HG03064 (cell line): ENCODE measurements around the gene APOBEC3F.

ENCODE experiments used
- ATAC-seq: cut with Tn5 transposase; IDR thresholded peaks from one replicate; pipeline ENCODE4 v1.9.1; 2021; ENCODE audit warnings: low read depth; ENCODE audit not compliant: unreplicated experiment

Gene APOBEC3F

GRCh38 chr22:39090426-39091064, 49.9 kb downstream of the APOBEC3F start:
- ATAC-seq, result no peak

- no peak for ATAC-seq
Measured at GRCh38 chr22:39091126-39092081, 50.7 kb downstream of the APOBEC3F start.

GRCh38 chr22:39092111-39092862, 51.6 kb downstream of the APOBEC3F start:
- no peak for ATAC-seq

DNA sequence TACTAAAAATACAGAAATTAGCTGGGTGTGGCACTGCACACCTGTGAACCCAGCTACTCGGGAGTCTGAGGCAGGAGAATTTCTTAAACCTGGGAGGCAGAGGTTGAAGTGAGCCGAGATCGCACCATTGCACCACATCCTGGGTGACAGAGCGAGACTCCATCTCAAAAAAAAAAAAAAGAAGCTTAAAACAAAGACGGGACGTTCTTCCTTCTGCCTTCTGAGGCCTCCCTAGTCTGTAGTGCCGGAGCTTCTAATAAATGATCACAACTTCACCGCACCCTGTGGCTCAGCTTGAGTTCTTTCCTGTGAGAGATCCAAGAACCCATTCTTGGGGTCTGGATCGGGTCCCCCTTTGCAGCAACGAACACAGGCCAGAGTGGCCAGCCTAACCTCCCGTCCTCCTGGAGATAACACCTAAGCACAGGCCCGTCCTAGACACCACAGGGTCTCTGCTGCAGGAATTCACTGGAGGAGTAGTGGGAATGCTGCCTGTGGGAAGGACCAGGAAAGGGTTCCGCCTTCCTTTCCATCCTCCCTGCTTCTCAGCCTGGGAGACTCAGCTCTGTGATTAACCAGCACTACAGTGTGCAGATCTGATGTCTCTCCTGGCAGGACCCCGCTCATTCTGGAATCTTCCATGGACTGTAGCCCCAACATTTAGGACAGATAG, 54.2 kb downstream of the APOBEC3F start:
- ATAC-seq, result no peak

GRCh38 chr22:39095971-39096370, 55.3 kb downstream of the APOBEC3F start:
- ATAC-seq, result no peak

- no peak for ATAC-seq
Measured at GRCh38 chr22:39097098-39098020, 56.7 kb downstream of the APOBEC3F start, which contains the start of gene APOBEC3H. TSS of gene APOBEC3H (plus strand) at chr22:39097244. CDS start at chr22:39100279, 3,035 bp downstream.

DNA sequence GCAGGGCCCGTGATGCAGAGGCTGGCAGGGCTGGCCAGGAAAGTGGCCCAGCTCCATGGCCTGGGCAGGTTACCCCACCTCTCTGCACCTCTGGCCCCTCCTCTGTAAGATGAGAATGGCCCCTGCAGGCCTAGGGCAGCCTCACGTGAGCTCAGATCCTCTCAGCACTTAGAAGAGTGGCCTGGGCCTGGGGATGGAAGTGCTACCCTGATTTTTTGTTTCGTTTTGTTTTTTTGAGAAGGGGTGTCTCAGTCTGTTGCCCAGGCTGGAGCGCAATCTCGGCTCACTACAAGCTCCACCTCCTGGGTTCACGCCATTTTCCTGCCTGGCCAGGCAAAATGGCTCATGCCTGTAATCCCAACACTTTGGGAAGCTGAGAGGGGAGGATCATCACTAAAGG, 57.4 kb downstream of the APOBEC3F start:
- no peak for ATAC-seq

DNA sequence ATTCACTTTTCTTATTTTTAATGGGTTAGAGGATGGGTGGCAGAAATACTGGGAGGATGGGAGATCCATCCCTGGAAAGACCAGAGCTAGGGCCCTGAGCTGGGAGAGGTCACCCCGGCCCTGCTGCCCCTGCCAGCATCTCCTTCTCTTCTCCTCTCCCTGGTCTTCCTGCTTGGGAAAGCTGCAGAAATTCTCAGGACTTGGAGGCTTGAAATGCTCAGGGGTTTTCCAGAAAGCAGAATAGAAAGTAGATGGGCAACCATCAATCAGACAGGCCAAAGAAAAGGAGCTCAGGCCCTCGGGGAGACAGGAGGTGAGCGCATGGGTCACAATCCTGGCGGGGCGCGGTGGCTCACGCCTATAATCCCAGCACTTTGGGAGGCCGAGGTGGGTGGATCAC, 57.9 kb downstream of the APOBEC3F start:
- ATAC-seq, result no peak

DNA sequence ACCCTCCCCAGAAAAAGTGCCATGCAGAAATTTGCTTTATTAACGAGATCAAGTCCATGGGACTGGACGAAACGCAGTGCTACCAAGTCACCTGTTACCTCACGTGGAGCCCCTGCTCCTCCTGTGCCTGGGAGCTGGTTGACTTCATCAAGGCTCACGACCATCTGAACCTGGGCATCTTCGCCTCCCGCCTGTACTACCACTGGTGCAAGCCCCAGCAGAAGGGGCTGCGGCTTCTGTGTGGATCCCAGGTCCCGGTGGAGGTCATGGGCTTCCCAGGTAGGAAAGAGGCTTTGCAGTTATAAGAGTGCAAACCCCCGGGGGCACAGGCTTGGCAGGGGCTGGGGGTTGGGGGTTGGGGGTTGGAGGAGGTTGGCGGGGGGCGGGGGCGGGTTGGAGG, 60.6 kb downstream of the APOBEC3F start:
- ATAC-seq, result no peak

DNA sequence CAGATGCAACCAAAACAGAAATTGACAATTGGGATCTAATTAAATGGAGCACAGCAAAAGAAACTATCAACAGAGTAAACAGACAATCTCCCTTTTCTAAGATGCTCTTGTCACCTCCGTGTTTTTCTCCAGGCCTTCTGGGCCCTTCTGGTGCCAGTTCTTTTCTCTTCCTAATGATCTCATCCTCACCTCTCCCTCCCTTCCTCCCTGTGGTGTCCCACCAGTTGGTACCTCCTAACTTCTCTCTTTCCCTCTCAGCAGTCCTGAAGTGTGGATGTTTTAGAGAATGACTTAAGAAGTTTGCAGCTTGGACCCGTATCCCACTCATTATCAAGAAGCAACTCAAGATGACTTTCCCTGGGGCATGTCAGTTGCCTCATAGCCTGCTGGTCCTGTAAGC, 62.8 kb downstream of the APOBEC3F start:
- no peak for ATAC-seq
